C1 segment of cervical spinal cord (tissue), 14 donors: ENCODE measurements around the gene GRM8.
A peak's percentile ranks its signal among the peaks of the same experiment; 100 is the strongest.

ENCODE experiments used
- DNase-seq, 14 donors: peaks; one replicate each; lab custom pipeline; 2025; lab: John Stamatoyannopoulos, UW

Gene GRM8

DNA sequence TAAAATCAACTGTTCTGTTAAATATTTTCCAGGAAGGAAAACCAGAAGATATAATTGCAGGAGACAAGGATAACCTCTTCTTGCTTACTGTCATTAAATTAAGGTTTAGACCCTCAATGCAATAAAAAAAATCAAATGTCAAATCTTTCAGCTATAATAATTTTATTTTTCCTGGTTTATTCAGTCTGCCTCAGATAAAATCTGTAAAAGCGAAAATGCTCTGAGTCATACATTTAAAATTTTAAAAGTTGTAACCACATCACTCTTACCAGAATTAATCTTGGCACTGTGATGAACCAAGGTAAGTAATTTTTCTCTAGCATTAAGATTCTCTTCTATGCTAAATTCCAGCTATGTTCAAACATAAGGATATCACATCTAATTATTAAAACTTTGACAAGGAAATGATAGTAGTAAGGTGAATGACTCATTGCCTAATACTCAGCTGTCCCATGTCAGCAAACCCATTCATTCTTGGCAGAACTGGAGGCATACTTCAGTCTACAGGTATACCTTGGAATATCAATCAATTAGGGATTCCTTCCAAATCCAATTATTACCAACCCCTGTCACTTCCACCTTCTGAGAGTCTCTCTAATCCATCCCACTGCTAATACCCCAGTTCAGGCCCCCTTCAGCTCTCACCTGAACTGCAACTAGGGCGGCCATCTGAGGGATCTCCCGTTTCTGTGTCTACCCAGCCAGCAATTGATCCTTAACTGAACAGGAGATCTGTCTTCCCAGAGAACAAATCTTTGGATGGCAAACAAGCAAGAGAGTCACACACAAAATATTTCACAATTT is 434.1 kb downstream of the GRM8 start:
- DNase-seq, result no peak

DNA sequence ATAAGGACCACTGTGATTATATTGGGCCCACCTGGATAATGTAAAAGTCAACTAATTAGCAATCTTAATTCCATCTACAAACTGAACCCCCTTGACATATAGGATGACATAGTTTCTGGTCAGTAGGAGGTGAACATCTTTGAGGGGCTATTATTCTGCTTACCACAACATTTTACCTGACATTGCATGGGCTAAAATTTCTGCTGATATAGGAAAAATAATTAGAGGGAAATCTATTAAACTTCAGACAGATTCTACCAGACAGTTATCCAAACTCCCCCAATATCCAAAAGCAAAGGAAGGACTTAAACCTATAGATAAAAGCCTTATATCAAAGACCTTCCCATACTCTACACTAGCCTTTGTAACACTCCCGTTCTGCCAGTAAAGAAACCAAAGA is 443.6 kb downstream of the GRM8 start:
- DNase-seq, result no peak

DNA sequence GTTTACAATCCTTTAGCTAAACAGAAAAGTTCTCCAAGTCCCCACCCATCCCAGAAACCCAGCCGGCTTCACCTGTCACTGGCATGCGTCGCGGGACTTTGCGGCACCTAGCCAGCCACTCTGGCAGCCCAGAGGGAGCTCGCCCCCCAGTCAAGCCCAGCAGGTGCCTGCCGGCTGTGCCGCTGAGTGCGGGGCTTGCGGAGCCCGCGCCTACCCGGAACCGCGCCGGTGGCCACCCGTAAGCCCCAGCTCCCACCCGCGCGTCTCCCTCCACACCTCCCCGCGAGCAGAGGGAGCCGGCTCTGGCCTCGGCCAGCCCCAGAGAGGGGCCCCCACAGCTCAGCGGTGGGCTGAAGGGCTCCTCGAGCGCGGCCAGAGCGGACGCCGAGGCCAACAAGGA is 446.1 kb downstream of the GRM8 start:
- DNase-seq, result no peak

DNA sequence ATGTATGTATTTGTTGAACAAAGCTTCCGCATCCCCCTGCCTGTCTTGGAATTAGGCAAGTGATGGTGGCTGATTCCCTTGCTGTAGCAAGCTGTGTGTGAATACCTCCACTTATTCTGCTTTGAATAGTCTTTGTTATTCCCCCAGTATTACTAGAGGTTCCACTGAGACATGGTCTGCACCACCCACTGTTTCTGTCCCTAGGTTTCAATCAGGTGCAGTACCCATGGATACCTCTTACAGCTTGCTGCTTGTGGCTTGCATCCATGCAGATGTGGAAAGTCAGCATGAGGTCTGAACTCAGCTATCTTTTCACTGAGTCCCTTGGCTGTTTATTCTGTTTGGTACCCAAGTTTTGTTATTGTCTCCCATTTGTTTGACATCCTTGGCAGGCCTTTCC is 447.4 kb downstream of the GRM8 start:
- no peak for DNase-seq

DNA sequence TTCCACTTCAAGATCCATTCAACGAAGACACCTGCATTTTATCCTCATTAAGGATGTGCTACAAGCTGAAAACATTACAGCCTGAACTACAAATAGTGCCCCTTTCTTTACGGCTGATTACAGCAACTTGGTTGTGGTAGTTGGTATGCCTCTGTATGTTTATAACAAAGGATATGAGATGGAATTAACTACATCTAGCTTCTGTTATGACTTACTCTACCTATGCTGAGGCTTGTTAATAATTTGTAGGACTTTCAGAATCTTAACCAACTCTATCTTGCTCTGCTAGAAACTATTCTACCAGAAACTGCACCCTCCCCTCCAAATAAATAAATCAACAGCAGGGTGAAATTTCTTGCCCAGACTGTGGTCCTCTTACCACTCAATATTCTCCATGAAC is 448.1 kb downstream of the GRM8 start:
- DNase-seq, result no peak

DNA sequence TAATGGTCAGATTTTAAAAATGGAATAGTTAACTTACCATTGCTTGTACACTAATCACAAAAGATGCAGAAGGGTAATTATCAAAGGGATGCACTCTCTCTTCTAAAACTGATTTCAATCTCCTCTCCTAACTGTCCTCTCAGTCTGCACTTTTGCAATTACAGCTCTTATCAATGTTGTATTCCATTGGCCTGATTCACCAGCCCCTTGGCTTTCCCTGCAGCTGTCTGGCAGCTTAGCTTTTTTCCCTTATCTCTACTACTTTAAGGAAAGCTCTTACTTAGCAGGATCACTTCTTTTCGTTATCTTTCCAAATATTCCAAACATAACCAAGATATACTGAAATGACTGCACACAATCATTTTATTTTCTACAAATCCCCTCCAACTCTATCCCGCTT is 448.8 kb downstream of the GRM8 start:
- DNase-seq, result no peak

DNA sequence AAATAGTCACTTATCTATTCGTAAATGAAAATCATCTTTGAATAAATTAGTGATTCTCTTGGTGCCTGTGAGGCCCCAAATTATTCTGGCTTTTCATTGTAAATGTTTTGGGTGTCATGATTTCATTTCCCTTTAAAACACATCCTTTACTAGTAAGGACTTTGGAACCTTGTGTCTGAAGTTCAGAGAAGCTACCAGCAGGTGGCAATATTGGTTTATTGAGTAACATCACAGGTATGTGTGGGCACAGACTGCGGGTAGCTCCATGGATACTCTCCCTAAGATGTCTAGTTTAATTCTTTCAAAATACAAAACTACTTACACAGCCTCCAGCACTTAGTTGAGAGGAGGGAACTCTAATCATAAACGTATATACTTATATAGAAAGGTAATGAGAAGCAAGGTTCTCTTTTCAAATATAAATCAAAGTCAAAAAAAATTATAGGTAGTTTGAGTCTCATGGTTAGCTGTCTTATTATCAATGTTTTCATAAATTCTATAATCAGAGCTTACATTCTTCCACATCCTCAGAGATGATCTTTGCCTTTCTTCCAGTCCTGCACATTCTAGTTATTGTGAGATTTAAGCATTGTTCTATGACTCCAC is 449.6 kb downstream of the GRM8 start:
- DNase-seq, result no peak

DNA sequence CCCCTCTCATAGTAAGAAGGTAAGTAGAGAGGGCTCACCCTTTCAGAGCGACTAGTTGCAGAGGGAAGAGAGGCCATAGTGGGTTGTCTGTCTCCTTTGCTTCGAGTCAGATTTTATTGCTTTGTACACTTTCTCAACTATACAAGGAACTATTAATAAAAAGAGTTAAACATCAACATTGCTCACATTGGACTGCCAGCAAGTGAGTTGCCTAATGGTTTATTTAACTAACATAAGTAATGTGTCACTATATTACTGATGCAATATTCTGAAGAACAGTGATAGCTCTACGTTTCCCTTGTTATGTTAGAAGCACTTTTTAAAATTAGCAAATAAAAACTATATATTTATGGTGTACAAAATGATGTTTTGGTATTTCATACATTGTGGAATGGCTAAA is 451.0 kb downstream of the GRM8 start:
- no peak for DNase-seq

DNA sequence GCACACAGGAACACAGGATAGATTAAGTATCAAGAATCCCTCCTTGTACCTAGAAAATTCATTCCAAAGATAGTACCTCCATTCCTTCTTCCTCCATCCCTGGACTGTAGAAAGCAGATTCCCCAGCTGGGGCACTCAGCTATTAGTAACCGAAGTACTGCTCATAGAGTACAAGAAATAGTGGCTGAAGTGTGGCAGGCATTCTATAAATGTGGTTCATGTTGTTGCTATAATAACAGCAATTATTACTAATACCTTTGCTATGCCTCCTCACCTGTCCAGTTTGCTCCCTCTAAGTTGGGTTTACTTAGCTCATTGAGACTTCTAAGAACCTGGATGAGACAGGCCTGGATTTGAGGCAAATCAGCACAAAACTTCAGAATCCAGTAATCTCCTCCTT is 453.2 kb downstream of the GRM8 start:
- DNase-seq, result no peak

DNA sequence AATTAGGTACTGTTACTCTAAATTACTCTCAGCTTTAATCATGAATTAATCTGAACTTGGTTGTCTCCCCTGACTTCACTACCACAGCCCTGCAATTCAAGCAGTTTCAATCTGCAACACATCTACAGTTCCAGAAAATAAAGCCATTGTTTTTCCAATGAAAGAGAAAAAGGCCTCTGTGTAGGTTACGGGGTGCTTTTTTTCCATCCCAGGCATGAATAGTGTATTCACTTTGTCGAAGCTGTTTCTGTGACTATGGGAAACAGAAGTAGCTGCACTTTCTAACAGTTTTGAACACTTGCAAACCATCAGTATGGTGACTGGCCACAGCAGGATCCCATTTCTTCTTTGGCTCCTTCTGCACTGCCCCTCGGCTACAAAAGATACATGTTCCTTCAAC is 460.2 kb downstream of the GRM8 start:
- peak in 5 of 14 donors; percentile 4 to 44 (median 17) for DNase-seq

DNA sequence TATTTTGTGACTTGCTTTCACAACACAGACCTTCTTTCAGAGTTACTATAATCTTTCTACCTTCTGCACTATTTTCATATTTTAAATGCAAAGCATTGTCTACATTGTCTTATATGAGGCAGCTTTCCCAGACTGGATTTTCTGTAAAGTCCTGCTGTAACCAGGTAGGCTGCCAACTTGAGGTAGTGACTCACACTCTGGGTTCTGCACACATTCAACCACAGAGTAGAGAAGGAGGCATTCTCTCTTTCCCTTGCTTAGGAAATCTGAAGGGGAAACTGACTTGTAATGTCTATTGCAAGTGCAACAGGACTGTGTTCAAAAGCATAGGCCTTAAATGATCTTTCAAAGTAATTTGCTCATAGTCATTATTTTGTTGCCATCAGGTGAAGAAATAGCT is 461.4 kb downstream of the GRM8 start:
- no peak for DNase-seq

DNA sequence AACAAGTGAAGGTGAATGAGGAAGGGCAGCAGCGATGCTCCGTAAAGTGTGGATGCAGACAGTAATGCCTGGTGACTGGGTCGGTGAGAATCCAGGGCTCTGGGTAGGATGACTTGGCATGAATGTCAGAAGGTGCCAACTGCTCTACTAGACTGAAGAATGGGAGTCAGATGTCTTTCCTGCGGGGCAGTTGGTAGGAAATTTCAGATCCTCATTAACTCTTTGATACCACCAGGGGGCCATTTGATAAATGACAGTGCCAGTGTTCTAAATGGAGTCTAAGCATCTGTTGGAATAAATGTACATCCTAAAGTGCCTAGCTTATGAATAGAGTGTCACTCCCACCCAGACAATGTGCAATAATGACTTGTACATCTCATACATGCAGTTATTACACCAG is 462.0 kb downstream of the GRM8 start:
- DNase-seq, result no peak

DNA sequence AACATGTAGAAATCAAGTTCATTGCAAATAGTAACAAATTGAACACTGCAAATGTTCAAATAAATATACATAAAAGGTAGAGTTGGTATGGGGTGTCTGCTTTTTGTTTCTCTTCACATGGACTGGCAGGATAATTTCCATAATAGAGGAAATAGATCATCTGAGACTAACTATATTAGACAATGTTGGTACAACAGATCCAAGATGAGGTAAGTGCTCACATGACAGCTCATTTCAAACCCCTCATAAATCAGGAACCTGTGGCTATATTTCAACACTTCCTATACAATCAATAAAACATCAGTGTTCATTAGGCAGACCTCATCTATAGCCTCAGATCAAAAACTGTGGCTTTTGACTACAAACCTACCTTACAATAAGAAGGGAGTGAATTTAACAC is 469.1 kb downstream of the GRM8 start:
- DNase-seq, result no peak

DNA sequence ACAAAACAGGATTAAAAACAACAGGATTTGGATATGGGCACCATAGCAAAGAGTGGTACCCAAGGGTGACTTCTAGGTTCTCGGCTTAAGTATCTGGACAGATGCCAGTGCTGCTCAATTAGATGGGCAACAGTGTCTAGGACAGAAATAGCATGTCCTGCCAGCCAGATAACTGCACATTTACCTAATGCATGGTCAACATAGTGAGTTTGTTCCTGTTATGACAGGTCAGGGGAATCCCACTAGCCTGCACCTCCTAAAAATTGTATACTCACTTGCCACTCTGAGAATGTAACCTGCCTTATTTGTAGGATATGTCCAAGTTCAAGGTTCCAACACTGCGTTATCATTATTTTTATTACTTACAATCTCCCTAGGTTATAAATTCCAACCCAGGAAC is 471.7 kb downstream of the GRM8 start:
- no peak for DNase-seq

DNA sequence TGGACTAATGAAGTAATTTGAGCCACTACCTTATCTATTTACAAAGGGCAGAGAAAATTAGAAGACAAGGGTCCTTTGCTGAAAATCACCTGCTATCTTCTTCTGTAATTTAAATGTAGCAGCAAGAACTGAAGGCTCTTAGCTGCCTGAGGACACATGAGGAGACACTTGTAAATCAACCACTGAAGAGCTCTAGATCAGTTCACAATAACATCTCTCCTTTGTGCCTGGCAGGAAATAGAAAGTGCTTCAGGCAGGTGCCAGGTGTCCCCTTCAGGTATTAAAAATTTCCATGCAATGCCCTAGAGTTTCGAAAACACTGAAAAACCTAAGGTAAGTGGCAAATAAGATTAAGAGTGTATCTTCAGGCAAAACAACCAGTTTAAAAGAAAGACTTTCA is 474.6 kb downstream of the GRM8 start:
- no peak for DNase-seq

DNA sequence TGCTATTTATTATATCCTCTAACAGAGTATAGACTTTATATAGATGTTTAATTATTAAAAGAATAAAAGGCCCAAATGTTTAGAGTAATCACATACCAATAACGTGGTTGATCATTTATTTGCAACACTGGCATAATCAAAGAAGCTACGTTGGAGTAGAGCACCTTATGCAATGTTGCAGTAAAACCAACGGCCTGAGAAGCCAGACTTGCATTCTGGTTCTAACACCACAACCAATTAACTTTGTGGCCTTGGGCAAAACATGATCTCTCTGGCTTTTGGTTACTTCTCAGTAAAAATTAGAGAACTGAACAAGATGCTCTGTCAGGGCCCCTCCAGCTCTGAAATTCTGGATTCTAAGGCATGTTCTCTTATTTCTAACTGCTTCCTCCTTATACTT is 476.2 kb downstream of the GRM8 start:
- DNase-seq, result no peak

DNA sequence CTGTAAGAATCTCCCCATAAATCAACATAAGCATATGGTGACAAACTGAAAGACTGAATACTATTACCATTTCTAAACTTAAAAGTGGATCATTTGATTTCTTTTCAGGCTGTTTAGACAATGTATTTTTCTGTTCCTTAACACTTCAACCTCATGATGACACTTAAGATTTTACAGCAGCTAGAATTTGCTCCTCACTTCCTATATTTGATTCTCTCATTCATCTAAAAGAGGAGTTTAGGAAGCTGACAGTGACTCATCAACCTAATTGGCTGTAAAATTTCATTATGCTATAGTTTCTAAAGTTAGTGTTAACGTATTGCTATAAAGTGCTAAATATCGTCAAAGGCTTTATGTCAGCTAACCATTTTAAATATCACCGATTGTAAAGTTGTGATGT is 478.7 kb downstream of the GRM8 start:
- no peak for DNase-seq

DNA sequence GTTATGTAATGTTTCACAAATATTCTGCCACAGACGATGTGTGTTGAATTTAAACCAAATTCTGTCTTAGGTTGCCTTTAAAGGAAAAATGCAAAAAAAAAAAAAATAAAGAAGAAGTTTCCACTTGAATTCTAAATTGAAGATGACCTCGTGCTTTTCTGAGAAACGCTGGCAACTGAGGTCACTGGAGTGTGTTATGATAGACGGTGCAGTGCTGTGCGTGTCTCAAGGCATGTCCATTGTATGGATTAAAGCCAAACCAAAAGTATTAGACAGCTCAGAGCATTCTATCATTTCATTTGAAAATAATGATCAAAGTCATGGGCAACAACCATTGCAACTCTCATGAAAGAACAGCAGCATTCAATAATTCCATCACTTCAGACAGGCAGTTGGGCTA is 483.9 kb downstream of the GRM8 start:
- DNase-seq, result no peak

DNA sequence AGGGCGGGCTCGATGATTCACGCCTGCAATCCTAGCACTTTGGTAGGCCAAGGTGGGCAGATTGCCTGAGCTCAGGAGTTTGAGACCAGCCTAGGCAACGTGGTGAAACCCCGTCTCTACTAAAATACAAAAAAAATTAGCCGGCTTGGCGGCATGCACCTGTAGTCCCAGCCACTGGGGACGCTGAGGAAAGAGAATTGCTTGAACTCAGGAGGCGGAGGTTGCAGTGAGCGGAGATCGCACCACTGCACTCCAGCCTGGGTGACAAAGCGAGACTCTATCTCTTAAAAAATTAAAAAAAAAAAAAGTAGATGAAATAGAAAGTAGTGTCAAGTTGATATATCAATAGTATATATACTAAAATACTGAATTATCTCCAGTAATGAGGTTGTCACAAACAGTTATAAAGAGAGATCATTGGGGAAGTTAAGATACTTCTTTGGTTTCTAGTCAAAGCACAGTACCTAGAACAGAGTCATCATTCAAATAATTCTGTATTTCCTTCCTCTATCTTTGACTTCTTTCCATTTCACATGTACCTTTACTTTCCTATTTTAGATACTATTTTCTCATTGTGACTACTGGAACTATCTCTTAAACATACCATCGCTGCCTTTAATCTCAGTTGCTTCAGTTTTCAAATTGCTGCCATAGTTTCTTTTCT is 491.7 kb downstream of the GRM8 start:
- DNase-seq, result no peak

DNA sequence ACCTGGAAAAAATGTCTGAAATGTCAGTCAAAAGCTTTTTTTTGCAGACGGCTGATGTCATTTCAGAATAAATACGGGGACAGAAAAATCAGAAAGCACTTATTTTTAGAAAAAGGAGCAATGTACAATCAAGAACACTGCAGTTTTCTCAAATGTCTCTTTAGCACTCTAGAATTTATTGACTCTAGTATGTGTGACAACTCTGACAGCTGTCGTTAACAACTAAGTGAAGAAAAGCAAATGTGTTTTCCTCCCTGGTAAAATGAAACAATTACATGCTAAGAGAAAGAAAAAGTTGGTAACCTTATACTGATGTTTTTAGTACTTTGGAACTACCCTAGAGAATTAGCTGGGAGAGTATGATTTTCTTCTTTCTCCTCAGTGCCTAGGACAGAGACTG is 497.4 kb downstream of the GRM8 start:
- no peak for DNase-seq

DNA sequence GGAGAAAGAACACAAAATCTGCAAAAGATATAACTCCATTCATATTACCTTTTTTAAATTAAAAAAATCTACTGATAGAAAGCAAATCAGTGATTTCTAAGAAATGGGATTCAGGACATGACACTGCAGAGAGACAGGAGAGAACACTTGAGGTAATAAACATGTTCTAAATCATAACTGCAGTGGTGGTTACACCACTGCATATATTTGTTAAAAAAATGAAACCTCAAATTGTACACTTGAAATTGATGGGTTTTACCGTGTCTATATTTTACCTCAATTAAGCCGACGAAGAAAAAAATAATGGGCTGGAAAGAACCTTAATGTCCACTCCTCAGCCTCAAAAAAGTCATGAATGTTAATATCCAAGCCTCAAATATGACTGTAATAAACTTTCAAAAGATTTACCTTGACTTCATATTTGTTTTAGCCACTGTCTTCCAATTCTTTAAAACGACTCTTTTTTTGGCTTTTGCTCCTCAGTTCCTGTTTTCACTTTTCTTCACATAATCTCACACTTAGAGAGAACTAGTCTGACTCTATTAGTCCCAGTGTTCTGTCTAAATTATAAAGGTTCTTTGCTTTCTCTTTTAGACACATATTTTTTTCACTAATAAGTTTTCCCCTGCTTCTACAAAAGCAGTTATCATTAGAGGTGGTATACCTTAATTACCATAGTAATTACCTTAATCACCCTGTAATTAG is 502.4 kb downstream of the GRM8 start:
- no peak for DNase-seq

DNA sequence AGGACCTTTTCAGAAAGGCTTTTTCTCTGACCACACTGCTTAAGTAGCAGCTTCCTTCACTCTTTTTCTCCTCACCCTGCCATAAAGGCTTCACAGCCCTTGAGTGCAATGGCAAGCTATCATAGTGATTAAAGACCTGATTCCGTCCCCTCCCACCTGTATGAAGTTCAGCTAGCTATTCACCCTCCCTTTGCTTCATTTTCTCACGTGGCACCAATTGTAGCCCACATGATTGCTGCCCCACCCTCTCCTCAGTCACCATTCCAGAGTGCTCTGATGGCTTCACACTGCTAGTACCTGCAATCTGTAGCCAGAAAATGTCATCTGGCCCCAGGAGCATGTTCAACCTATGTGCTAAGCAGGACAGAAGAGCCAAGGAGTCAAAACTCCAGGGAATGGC is 523.8 kb downstream of the GRM8 start:
- no peak for DNase-seq
